Measurements from ENCODE around the gene RCOR1.

Gene RCOR1

DNA sequence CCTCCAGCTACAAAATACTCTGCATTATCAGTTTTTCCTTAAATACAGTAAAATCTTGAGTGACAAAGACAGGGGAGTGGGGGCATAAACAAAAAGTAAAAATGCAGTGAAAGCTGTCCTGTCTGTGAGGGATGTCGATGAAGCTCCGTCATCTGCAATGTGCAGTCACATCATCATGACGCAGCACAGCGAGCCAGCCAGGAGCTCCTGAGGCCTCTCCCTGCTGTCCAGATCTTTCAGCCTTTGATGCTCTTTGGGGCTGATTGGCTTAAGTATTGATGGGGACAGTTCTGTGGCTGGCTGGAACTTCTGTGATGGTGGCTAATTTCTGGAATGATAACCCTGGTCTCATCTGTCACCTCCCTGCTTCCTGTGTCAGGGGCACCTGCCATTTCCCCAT lies 130.2 kb downstream of the RCOR1 start:
- H3K27ac ChIP-seq, result no peak overlapping the region
- ChIA-PET POLR2A (ENCODE audit: low non-redundant PET) (no interaction called here), CTCF (interaction anchor here (0.6 kb wide), 1 partner anchor 109 kb away, joined by 3 read pairs; no protein-coding TSS in a partner anchor)
- TF ChIP-seq, protein P1, sequence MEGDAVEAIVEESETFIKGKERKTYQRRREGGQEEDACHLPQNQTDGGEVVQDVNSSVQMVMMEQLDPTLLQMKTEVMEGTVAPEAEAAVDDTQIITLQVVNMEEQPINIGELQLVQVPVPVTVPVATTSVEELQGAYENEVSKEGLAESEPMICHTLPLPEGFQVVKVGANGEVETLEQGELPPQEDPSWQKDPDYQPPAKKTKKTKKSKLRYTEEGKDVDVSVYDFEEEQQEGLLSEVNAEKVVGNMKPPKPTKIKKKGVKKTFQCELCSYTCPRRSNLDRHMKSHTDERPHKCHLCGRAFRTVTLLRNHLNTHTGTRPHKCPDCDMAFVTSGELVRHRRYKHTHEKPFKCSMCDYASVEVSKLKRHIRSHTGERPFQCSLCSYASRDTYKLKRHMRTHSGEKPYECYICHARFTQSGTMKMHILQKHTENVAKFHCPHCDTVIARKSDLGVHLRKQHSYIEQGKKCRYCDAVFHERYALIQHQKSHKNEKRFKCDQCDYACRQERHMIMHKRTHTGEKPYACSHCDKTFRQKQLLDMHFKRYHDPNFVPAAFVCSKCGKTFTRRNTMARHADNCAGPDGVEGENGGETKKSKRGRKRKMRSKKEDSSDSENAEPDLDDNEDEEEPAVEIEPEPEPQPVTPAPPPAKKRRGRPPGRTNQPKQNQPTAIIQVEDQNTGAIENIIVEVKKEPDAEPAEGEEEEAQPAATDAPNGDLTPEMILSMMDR (conservative IDR thresholded peaks at IDR 0.05; ENCODE audit: low read depth), result no peak
- DNase-seq (ENCODE audit: low spot score), result no peak

DNA sequence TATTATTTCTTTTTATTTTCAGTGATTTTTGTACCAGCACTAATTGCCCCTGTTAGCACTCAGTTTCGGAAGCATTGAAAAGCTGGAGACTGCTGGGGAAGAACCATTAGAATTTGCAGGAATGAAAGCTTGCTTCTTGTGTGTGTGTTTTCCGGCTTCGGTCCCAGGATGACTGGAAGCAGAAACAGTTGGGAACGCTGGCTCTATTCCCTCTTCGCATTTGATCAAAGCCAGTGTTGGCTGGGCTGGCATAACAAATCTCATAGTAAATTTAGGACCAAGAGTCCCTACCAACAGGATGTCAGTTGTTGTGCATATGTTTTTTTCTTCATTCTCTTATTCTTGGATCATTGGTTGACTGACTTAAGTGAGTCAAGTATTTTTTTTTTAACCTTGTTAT lies 131.2 kb downstream of the RCOR1 start:
- no peak overlapping the region for H3K27ac ChIP-seq
- ChIA-PET POLR2A (ENCODE audit: low non-redundant PET) (no interaction called here), CTCF (no interaction called here)
- DNase-seq (ENCODE audit: low spot score), result no peak
- TF ChIP-seq, protein P1 (conservative IDR thresholded peaks at IDR 0.05; ENCODE audit: low read depth), result no peak

DNA sequence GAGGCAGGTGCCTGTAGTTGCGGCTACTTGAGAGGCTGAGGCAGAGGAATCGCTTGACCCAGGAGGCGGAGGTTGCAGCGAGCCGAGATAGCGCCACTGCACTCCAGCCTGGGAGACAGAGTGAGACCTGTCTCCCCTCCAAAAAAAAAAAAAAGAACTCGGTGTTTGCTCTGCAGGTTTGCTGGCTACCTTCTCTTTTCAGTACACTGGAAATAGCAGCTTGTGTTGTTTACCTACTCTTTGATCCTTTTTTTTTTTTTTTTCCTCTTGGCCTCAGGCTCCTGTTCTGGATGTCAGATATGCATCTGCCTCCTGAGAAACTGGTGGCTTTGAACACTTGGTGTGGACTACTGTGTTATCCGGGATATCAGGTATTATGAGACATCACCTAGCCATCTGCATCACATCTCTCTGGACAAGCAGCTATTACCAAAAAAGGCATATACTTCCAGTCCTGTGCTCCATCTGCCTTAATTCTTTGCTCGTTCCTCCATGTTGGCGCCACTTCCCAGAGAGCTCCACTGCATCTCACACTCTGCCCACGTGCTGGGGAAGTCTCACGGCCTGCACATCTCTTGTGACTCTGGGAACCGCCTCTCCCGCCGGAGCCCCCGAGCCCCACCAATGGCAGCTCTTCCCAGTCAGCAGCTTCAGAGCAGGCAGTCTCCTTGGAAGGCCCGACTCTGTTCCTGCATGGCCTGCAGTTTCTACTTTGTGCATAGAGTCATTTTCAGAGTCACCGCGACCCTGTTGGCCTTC lies 133.9 kb downstream of the RCOR1 start:
- TF ChIP-seq, protein P1 (conservative IDR thresholded peaks at IDR 0.05; ENCODE audit: low read depth), result no peak
- no peak for DNase-seq (ENCODE audit: low spot score)
- no peak overlapping the region for H3K27ac ChIP-seq
- POLR2A ChIA-PET (ENCODE audit: low non-redundant PET), result no interaction called here
- CTCF ChIA-PET, result interaction anchor here (0.7 to 0.8 kb wide), 2 partner anchors 10 to 35 kb away, joined by 3 to 5 read pairs; no protein-coding TSS in a partner anchor

DNA sequence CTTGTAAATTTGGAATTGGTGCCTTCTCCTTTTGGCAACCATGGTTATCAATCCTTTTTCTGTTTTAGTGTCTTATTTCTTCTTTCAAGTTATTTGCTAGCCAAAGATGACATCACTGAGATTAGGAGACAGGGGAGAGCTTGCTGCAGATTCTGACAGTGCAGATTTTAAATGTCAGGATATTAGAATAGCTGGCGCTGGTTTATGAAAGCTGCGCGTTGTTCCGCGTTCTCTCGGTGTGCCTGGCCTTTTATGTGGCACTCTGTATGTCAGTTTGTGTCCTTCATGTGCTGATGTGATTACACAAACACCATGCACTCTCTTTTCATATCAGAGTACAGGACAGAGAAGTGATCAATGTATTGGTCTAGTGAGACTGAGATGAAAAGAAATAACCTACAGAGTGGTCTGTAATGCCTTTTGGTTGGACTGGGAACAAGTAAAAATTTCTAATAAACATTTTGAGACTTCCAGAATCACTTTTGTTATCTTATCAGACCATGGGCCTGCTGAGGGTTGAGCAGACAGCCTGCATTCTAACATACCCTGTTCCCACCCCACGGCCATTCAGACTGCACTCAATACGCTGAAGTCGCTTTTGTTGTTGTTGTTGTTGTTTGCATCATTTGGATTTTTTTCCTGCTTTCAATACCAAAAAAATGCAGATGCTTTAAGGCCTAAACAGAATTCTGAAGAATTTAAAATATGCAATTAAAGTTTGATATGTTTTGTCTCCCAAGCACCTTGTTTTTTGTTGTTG lies 135.1 kb downstream of the RCOR1 start:
- no peak for DNase-seq (ENCODE audit: low spot score)
- TF ChIP-seq, protein P1 (conservative IDR thresholded peaks at IDR 0.05; ENCODE audit: low read depth), result no peak
- POLR2A ChIA-PET (ENCODE audit: low non-redundant PET), result no interaction called here
- CTCF ChIA-PET, result interaction anchor here (0.7 kb wide), 1 partner anchor 8 kb away, joined by 3 read pairs; no protein-coding TSS in a partner anchor
- no peak overlapping the region for H3K27ac ChIP-seq

DNA sequence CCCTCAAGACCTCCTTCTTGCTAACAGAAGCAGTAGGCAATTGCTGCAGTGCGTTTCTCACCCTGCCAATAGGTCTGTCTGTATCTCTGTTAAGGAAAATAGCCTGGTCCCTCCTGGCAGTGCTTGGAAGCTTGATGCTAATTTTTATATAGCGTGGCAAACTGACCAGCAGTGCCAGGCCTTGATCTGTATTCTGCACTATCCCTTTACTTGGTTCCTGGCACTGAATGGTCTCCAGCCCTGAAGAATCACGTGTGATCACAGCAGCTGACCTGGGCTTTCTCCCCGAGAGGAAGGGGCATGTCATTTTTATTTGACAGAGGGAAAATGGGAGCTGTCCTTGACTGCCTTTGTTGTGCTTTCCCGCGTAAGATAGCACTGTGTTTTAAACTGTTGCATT lies 136.1 kb downstream of the RCOR1 start:
- no peak overlapping the region for H3K27ac ChIP-seq
- ChIA-PET CTCF (interaction anchor here (0.5 kb wide), 1 partner anchor 412 kb away, joined by 3 read pairs; no protein-coding TSS in a partner anchor), POLR2A (ENCODE audit: low non-redundant PET) (no interaction called here)
- DNase-seq (ENCODE audit: low spot score), result no peak
- TF ChIP-seq, protein P1 (conservative IDR thresholded peaks at IDR 0.05; ENCODE audit: low read depth), result no peak

DNA sequence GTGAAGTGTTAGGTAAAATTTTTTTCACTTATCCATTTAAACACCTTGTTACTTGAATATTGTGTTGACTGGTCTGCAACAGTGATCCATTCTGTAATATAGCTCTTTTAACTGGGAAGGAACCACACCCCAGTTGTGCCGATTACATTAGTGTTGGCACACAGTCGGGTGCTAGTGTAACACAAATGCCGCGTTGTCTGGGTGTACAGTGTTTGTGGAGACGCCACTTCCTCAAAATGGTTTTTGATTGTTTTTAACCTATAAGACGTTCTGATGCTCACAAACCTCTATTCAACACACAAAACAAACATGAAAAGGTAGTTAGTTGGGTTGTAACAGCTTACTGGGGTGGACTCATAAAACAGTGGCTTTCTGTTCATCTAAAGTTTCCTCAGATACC lies 136.8 kb downstream of the RCOR1 start:
- no peak overlapping the region for H3K27ac ChIP-seq
- ChIA-PET CTCF (interaction anchor here (0.6 kb wide), 1 partner anchor 117 kb away, joined by 8 read pairs; no protein-coding TSS in a partner anchor), POLR2A (ENCODE audit: low non-redundant PET) (no interaction called here)
- DNase-seq (ENCODE audit: low spot score), result no peak
- TF ChIP-seq, protein P1 (conservative IDR thresholded peaks at IDR 0.05; ENCODE audit: low read depth), result no peak
